ENCODE results near the gene CDYL2. TPM values are rescaled to one million over a fixed set of nuclear protein-coding genes. Genes with fewer than 3 reads are reported as not detected.

Gene CDYL2
- total and polyA plus RNA-seq, 12 donors, result 0.59 to 5.3 (median 2.9) TPM

DNA sequence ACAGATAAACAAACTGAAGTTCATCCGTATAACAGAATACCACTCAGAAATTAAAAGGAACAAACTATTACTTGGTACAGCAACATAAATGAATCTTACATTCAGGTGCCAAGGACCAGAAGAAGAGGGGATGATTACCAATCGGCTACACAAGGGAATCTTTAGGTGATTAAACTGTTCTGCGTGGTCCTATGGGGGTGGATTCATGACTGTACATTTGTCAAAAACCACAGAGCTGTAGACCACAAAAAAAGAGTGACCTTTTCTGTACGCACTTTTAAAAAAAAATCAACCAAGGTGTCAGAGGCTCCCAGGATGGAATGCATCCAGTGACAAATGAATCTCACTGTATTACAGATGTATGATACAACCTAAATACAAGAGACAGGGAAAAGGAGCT lies 110.8 kb downstream of the CDYL2 start:
- no peaks in the 10 kb centered on the region for H3K27me3 ChIP-seq
- TF ChIP-seq, protein P1, sequence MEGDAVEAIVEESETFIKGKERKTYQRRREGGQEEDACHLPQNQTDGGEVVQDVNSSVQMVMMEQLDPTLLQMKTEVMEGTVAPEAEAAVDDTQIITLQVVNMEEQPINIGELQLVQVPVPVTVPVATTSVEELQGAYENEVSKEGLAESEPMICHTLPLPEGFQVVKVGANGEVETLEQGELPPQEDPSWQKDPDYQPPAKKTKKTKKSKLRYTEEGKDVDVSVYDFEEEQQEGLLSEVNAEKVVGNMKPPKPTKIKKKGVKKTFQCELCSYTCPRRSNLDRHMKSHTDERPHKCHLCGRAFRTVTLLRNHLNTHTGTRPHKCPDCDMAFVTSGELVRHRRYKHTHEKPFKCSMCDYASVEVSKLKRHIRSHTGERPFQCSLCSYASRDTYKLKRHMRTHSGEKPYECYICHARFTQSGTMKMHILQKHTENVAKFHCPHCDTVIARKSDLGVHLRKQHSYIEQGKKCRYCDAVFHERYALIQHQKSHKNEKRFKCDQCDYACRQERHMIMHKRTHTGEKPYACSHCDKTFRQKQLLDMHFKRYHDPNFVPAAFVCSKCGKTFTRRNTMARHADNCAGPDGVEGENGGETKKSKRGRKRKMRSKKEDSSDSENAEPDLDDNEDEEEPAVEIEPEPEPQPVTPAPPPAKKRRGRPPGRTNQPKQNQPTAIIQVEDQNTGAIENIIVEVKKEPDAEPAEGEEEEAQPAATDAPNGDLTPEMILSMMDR (IDR thresholded peaks at IDR 0.05), result no peak
- WGBS, 2 donors, result 87% methylated on average over 4 of the region's 4 CpGs

DNA sequence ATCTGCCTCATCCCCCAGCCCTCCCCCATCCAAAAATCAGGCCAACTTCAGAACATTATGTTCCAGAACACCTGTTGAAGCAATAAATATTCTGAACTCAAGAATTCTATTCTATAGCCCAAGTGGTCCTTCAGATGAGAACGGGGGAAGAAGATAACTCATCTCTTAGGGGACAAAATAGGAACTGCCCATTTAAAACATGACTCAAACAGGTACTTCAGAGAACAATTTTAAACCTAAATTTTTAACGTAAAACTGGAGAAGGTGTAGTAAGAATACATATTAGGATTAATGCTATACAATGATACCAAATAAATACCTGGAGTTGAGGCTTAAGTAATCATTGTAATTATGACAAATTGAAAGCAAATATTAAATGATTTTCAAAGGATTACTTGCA lies 112.1 kb downstream of the CDYL2 start:
- peaks cover 0 to 24% (median 2%) of the 10 kb centered on the region in 11 donors for H3K9me3 ChIP-seq
- DNase-seq, result no peak
- no peaks in the 10 kb centered on the region for H3K27me3 ChIP-seq
- no peak for ATAC-seq
- H3K4me3 ChIP-seq, result no peak overlapping the region
- no peaks in the 10 kb centered on the region for H3K4me1 ChIP-seq
- no peaks in the 10 kb centered on the region for H3K36me3 ChIP-seq
- TF ChIP-seq, protein P1 (IDR thresholded peaks at IDR 0.05), result no peak
- intact Hi-C loops (cut with DNase I), result no loop called here
- H3K27ac ChIP-seq, result no peak overlapping the region
- WGBS, 2 donors, result 84 to 86% methylated on average over 2 of the region's 2 CpGs

More for the DNA sequence above, 110.8 kb downstream of the CDYL2 start:
- H3K36me3 ChIP-seq, result no peaks in the 10 kb centered on the region
- no peak for ATAC-seq
- DNase-seq, result no peak
- intact Hi-C loops (cut with DNase I), result no loop called here
- no peak overlapping the region for H3K27ac ChIP-seq
- H3K4me1 ChIP-seq, result no peaks in the 10 kb centered on the region
- peaks cover 0 to 37% (median 2%) of the 10 kb centered on the region in 11 donors for H3K9me3 ChIP-seq
- no peak overlapping the region for H3K4me3 ChIP-seq

GRCh38 chr16:80691111-80691741 lies 113.2 kb downstream of the CDYL2 start:
- H3K36me3 ChIP-seq, result no peaks in the 10 kb centered on the region
- DNase-seq, result no peak
- WGBS, 2 donors, result 85% methylated on average over 3 of the region's 3 CpGs
- intact Hi-C loops (cut with DNase I), result no loop called here
- TF ChIP-seq, protein P1 (IDR thresholded peaks at IDR 0.05), result no peak
- no peak overlapping the region for H3K27ac ChIP-seq
- peaks cover 0 to 15% (median 0%) of the 10 kb centered on the region in 11 donors for H3K9me3 ChIP-seq
- ATAC-seq, result no peak
- H3K4me1 ChIP-seq, result no peaks in the 10 kb centered on the region
- H3K4me3 ChIP-seq, result no peak overlapping the region
- H3K27me3 ChIP-seq, result no peaks in the 10 kb centered on the region

GRCh38 chr16:80689487-80689886 lies 114.9 kb downstream of the CDYL2 start:
- TF ChIP-seq, protein P1 (IDR thresholded peaks at IDR 0.05), result no peak
- no peaks in the 10 kb centered on the region for H3K27me3 ChIP-seq
- intact Hi-C loops (cut with DNase I), result no loop called here
- ATAC-seq (no peak), DNase-seq (no peak)
- peaks cover 0 to under 1% (median 0%) of the 10 kb centered on the region in 11 donors for H3K9me3 ChIP-seq
- 68 to 77% methylated on average over 10 of the region's 10 CpGs for WGBS, 2 donors
- peaks cover 0 to 3% (median 0%) of the 10 kb centered on the region in 9 donors for H3K36me3 ChIP-seq
- H3K4me3 ChIP-seq, result no peak overlapping the region
- no peaks in the 10 kb centered on the region for H3K4me1 ChIP-seq
- H3K27ac ChIP-seq, result no peak overlapping the region
